SKM-1 (cell line): ENCODE results near the gene E2F8.

Experiments used
- DNase-seq: peaks from one replicate; lab custom pipeline; 2025; ENCODE audit not compliant: unreplicated experiment; lab: John Stamatoyannopoulos, UW

E2F8 gene

GRCh38 chr11:19225123-19225522 lies 15.6 kb downstream of the E2F8 start:
- DNase-seq = no peak

- DNase-seq = no peak
These were observed 19.6 kb downstream of the E2F8 start for GRCh38 chr11:19220903-19221724.

GRCh38 chr11:19218786-19219460 lies 21.8 kb downstream of the E2F8 start:
- no peak for DNase-seq

- DNase-seq = no peak
These were observed 22.5 kb downstream of the E2F8 start for GRCh38 chr11:19218216-19218615.

- DNase-seq = no peak
These were observed 23.9 kb downstream of the E2F8 start for GRCh38 chr11:19216709-19217374.

- no peak for DNase-seq
These were observed 24.7 kb downstream of the E2F8 start for GRCh38 chr11:19216021-19216420.

- no peak for DNase-seq
These were observed 31.0 kb downstream of the E2F8 start for GRCh38 chr11:19209617-19210370.

- no peak for DNase-seq
These were observed 31.7 kb downstream of the E2F8 start for GRCh38 chr11:19208959-19209546.

GRCh38 chr11:19208181-19208580 lies 32.6 kb downstream of the E2F8 start:
- DNase-seq = no peak

GRCh38 chr11:19204836-19205235 lies 35.9 kb downstream of the E2F8 start:
- no peak for DNase-seq

- no peak for DNase-seq
These were observed 38.8 kb downstream of the E2F8 start, which contains the start of gene CSRP3 for GRCh38 chr11:19201737-19202605. Gene CSRP3 (minus strand): TSS chr11:19201983. CDS start chr11:19192448, 9,535 bp downstream.

- DNase-seq = no peak
These were observed 40.1 kb downstream of the E2F8 start for GRCh38 chr11:19200410-19201201.

GRCh38 chr11:19199771-19200170 lies 41.0 kb downstream of the E2F8 start:
- no peak for DNase-seq

GRCh38 chr11:19199048-19199447 lies 41.7 kb downstream of the E2F8 start:
- no peak for DNase-seq

GRCh38 chr11:19196432-19196831 lies 44.3 kb downstream of the E2F8 start:
- no peak for DNase-seq

- DNase-seq = no peak
These were observed 46.0 kb downstream of the E2F8 start for GRCh38 chr11:19194620-19195308.

GRCh38 chr11:19193916-19194315 lies 46.8 kb downstream of the E2F8 start:
- no peak for DNase-seq

- no peak for DNase-seq
These were observed 49.1 kb downstream of the E2F8 start for GRCh38 chr11:19191530-19192169.
